Measurements from ENCODE around the gene PPFIA2.

Gene PPFIA2

DNA sequence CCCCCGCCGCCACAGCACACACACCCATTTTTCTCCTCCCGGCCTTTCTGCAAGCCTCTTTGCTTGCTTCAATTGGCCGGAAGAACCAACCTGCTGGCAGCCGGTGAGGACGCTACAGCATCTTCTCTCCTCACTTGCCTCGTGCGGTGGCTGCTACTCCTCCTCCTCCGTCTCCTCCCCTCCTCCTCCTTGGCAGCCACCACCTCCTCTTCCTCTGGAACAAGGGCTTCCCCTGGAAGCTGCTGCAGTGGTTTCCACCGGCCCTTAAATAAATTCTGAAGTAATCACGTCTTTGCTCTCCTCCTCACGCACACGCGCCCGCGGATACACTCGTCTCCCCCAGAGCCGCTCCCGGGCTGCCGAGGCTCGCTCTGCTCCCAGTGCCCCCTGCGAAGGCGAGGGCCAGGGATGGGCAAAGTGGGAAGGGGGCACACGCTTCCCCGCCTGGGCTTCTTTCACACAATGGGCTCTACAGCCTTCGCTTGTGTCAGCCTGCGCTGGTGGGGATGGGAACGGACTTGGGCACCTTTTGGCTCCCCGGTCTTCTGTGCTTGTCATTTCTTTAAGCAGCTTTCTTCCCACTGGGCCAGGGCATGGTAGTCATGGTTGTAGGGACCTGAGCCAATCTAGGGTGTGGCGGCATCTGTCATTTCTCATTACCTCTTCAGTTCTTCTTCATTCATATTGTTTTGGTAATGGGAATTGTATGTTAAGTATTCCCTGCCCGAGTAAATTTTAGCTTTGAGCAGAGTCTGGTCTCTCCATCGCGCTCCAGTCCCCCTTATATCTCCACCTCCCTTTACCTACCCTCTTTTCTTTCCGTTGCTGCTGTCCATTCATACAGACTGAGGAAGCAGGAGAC is at the start of gene PPFIA2:
TSS of gene PPFIA2 (minus strand) at position 161 of the 862 bp plus-strand sequence.
- DNase-seq = no peak

DNA sequence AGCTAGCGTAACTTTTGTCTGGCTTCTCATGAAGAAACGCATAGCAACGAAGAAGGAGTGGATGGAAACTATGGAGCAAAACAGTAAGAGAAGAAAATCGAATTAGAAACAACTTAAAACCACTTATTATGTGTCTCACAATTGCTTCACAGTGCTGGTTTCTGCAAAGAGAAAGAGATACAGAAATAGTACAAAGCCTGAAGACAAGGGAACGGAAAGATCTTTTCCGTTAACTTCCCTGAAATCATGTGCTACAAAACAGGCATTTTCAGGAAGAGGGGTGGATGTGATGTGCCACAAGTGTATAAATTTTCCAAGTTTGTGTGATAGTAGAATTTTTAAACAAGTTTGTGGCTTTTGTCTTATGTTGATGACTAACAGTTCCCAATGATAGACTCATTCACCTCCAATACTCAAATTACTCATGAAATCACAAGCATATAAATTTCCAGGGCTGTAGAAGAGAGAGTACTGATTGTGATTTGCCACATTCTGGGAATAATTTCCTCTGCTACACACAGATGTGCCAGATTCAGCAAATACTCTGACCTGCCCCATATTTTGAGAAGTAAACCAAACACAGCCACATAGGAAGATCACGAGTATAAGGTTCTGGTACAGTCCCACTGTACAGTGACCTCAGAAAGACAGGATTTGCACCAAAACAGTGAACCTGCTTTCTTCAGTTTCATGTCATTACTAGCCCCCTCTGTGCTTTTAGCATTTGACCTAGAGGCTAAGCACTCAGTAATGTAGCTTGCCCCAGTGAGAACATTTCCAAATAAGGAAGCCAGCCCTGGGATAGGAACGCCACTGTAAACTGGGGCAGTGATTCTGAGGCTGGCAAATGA is 41.4 kb upstream of the PPFIA2 start:
- DNase-seq = no peak

DNA sequence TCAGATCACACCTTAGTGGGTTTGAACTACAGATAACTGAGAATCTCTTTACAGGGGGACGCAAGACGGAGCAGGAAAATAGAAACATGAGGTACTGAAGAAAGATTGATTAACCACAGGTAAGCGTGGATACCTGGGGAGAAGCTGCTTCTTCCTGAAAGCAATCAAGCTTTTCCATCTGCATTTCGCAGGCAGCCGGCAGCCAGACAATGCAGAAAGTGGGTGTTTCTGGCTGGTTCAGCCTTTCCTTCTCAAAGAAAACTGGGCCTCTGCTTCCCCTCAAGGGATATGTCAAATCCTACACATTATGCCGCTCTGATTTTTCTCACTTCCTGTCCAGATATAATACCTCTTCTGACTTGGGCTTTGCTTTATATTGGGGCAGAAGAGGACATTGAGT is 39.1 kb upstream of the PPFIA2 start:
- DNase-seq = no peak

DNA sequence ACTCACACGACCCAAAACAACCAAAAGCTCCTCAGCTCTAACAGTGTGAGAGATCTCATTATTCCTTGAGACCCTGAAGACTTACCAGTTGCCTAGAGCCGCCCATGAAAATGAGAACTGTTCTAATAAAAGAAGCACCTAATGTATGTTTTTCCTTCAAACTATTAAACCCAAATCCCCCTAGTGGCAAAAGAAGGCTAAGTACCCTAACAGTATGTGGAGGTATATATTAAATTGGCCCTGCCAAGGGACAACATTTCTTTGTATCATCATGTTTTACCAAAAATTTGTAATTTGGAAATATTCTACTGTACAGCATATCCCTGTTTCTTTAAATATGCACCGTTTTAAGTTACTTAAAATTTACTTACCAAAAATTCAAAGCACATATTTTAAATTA is 38.0 kb upstream of the PPFIA2 start:
- peak; percentile 1 for DNase-seq

DNA sequence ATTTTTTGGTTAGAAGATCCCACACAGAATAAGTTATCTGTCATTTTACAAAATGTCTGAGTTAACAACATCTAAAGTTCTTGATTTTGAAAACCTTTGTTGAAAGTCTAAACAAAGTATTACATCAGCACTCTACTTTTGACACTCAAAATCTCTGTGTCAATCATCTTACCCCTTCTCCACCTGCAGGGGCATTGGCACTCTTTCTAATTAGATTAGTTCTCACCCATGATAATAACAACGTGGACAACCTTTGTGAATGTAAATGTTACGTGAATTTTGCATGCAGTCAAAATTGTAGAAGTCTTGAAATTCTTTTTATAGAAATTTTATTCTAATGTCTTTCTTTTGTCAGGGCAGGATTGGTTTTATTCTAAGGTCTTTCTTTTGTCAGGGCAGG is 33.5 kb upstream of the PPFIA2 start:
- no peak for DNase-seq

DNA sequence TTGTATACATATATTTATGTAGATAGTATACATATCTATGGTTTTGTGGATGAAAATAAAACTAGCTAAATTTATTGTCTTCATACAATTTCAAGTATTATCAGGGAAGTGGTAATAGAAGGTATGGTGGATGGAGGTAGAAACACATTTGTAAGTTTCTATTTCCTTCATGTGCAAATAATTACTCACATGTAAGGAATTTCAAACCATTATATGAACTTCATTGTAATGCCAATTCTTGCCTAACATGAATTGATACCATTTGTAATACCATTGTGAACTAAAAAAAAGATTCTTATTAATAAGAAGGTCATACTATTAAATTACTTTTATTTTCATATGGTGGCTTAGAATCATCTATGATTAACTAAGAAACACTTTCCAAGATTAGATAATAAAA is 20.1 kb upstream of the PPFIA2 start:
- no peak for DNase-seq

DNA sequence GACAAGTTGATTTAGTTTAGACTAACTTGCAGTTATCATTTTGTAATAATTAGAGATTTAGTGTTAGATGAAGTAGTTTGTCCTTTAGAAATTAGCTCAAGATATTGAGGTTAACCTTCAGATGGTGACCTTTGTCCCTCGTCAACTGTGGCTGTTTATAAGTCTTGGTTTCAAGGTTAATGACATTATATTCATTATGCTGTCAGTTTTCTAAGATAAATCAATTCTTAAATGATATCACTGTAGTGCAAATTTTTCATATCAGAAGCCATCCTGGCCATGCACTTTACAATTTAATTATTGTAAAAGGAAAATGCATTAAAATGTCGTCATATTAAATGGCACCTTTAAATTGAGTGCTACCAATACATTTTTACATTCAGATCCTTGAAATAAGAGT is 19.6 kb upstream of the PPFIA2 start:
- DNase-seq = no peak

DNA sequence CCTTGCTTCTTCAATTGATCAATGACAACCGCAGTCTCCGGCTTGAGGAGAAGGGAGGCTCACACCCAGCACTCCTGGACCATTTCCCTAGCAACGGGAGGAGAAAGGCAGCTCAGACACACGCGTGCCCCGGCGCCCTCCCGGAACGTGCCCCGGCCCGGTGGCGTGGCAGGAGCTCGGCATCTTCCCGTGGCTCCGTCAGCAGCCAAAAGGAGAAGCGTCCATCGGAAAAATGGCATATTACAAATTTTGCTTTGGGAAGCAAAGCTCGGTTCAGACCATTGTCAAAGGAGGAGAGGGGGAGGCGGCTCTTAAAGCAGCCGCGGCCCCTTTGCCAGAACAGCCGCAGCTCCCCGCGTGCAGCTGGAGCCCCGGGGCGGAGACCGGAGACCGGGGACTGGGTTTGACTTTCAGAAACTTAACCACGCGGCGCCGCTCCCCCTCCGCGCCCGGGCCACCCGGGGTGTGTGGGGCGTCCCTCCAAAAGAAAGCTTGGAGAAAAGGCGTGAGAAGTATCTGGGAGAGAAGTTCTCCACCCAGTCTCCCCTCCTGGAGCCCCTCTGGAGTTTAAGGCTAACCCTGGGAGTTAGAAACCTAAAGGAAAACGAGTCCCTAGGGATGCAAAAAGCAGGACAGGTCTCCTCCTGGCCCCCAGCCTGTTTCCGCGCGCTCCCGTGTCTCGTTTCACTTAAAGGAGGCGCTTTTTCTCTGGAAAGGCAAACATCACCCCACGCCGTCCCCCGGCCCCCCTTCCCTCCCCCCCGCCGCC is 545 bp downstream of the PPFIA2 start:
- peak; percentile 2 for DNase-seq

DNA sequence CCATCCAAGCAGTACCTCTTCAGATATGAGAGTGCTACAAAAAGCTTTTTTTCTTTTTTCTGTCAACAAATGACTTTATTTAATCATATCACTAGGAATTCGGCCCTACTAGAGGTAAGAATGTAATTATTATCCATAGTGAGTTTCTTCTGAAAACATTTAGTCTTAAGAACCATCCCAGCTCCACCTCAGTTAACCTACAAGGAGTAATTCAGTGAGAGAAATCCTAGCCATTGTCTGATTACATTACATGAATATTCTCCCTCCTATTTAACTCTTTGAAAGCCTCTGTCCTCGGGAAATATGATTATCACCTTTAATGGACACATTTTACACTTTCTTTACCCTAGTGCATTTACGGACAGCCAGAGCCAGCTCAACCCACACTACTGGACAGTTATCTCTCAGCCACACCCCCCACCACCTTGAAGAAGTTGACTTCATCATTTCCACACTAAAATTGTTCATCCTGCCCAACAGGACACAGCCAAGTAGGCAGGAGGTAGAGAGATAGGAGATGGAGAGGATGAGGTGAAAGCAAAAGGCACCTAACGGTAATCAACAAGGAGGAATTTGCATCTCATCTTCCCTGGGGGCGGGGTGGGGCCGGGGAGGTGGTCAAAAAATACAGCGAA is 1.3 kb downstream of the PPFIA2 start:
- no peak for DNase-seq

DNA sequence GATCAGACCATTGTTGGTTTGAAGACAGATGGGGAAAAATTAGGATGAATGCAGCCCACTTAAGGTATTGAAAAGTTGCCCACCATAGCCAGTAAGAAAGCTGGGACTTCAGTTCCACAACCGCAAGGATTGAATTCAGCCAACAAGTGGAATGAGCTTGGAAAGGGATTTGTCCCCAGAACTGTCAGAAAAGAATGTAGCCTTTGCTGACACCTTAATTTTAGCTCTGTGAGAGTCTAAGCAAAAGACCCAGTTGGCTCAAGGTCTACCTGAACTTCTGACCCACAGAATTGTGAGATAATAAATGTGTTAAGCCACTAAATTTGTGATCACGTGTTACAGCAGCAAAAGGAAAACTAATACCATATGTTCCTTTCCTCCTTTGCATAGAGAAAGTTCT is 29.4 kb downstream of the PPFIA2 start:
- no peak for DNase-seq

DNA sequence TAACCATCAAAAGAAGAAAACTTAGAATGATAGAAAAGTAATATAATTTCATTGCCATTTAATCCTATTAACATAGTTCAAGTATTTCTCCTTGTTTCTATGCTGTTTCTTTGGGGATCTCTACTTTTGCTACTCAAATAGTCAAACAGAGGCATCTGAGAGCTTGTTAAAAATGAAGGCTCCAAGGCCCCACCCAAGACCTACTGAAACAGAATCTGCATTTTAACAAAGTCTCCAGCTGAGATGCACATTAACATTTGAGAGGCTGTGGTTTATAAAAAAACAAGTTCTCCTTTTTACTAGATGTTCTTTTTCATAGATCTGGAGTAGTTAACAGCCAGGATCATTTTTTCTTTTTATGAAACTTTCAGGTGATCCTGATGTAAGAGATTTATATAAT is 31.8 kb downstream of the PPFIA2 start:
- no peak for DNase-seq

DNA sequence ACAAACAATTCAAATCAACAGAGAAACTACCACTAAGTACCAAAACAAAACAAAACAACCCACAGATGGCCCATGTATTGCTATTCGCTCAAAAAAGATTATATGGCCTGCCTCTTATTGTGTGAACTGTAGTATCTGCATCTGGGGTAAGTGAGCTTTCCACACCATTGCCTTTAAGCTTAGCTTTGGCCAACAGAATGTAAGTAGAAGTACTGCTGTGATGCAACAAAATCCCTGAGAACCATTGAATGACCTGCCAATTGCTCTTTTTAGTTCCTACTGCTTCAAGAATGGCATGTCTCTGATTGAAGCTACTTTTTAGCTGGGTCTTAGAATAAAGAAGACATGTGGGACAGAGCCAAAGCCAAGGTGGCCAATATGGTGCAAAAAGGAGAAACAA is 32.5 kb downstream of the PPFIA2 start:
- no peak for DNase-seq

DNA sequence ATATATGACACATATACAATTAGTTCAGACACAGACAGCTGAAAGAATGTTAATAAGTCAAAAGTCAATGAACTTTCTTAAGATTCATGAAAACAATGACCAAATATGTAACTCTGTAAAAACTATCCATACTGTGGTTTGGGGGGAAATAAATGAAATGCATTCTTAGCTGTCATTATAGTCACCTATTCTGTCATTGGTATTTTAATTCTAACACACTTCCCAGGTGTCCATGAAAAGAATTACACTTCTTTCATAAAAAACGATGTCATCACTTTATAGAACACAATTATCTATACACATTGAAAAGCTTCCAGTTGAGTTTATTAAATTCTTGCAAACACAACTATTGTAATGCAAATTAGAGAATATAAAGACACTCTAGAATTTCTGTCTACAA is 35.8 kb downstream of the PPFIA2 start:
- no peak for DNase-seq

DNA sequence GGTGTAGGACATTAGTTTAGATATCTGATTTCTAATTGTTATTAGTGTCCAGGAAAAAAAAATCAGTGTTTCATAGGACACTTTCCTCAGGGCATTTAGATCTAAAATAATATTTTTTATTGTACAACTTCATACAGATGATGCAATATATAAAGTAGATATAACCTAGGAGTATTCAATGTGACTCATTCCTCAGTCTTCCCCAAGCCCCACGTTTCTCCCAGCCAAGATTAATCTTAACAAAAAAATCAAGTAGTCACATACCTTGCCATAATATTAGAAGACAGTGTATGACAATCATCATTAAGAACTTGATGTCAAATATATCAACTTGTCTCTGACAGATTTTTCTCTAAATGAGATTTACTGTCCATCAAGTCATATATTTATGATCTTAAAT is 37.1 kb downstream of the PPFIA2 start:
- DNase-seq = no peak

DNA sequence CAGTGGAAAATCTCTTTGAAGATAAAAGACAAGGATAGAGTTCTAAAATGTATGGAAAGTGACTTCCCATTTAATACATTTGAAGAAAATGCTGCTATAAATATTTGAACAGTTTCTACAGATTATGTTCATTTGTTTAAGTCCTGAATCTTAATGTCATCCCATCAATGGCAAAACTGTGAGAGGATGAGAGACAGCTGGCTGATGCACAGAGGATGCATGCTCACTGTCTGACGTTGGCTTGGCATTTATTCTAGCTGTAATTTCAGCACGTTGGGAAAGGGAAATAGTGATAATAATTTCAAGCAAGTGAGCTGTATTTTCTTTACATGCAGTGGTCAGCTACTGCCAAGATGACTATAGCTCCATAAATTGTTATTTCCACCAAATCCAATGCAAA is 40.5 kb downstream of the PPFIA2 start:
- DNase-seq = no peak

DNA sequence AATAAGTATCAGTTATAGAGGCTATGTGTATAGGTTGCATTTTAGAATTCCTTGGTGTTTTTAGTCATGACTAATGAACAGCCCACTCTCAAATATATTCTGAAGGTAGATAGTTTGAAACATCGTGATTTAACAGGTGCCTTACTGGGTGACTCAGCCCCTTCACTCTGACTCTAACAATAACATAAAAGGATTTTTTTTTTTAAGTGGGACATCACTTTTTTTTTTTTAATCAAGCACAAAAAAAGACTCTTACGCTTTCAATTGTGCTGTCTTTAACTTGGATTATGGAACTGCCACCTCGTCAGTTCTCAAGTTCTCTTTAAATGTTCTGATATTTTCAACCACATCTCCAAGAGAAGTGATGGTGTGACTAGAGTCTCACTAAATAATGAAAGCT is 46.6 kb downstream of the PPFIA2 start:
- no peak for DNase-seq

DNA sequence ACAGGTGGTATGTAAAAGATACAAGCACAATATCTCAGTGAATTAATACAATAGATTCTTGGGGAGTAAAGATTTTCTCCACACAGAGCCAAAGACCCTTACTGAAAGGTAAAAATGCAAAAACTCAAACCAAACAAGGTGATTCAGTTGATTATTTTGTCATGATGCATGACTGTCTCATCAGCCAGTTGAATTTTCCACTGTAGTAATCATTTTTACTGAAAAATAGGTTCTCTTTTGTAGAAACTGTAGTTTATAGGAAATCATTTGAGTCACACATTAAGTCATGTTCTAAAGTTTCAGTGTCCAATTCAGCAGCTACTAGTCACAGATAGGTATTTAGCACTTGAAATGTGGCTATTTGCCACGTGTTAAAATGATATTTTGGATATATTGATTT is 53.6 kb downstream of the PPFIA2 start:
- no peak for DNase-seq

DNA sequence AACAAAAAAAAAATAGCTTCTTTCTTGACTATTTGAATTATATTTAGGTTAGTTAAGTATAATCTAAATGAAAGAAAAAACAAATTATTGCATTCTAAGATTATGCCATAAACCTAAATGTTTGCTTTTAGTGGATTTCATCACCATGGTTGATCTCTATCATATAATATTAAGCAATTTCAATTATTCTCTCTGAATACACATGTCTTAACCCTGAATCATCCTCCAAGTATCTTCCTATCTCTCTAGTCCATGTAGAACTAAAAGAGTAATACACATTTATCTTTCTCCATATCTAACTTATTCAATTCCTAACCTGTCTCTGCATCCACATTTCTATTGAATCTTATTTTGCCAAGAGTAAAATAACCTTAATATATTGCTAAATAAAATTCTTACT is 59.6 kb downstream of the PPFIA2 start:
- DNase-seq = no peak

DNA sequence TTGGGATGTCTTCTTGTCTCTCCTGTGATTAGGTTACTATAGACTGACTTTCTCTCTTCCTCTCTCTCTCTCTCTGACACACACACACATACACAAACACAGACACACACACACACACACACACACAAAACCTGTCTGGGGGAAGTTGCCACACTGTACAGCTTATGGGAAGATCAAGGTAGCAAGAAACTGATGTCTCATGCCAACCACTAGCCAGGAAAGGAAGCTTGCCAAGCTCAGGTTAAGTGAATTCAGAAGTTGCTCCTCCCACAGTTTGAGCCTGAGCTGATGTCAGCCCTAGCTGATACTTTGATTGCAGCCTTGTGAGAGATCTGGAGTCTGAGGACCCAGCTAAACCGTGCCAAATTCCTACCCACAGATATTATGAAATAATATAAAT is 67.1 kb downstream of the PPFIA2 start:
- DNase-seq = no peak

DNA sequence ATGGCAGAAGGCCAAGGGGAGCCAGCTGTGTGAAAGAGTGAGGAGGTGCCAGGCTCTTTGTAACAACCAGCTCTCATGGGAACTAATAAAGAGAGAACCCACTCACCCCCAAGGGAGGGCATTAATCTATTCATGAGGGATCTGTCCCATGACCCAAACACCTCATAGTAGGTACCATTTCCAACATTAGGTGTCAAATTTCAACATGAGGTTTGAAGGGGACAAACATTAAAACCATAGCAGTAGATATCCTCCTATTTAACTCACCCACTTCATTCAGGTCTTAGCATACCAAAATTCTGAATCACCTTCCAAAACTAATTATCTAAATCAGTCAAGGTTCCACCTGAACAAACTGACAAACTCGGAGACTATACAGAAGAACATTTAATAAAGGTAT is 75.3 kb downstream of the PPFIA2 start:
- DNase-seq = no peak

DNA sequence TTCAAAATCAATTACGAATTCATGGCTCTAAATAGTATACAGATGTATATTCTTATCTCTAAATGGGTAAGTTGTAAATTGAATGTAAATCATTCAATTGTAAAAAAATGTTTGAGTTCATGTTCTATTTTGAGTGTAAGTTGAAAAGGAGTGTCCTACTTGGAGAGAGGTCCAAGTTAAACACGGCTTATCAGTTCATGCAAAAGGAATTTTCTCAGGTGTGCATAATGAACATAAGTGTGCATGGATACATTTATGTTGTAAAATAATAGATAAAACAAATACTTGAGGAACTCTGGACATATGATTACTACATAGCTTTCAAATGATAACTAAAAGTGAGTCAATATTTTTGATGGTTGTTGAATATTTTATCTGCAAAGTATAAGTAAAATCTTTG is 79.5 kb downstream of the PPFIA2 start:
- DNase-seq = no peak

DNA sequence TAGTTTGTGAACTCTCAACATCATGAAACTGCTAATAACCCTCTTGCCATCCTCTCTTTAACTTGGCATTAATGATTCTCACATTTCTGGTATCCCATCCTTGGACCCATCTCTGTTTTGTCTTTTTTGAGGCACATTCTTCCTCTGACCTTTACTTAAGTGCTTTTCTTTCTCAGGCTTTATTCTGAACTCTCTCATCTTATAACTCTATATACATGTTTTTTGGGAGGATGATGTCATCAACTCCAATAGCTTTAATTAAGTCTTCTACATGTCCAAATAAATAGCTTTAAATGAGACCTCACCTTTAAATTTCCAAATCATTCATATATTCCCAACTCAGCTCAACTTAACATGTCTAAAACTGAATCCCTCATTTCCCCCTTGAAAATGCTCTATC is 88.4 kb downstream of the PPFIA2 start:
- DNase-seq = no peak

DNA sequence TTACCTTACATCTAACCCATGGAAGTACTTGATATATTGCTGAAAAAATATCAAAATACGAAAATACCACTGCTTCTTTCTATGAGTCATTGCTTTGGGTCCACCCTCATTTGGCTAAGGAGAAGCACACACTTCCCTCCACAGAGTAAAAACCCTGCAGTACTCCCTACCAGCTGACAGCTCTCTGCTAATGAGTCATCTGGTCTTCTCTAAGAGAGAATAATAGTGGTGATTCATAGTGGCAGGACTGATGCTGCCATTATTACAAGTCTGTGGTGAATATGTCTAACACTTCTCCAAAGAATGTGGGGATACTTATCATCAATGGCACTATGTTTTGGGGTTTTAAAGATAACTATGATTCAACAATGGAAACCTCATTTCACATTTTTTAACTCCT is 90.7 kb downstream of the PPFIA2 start:
- peak; percentile 50 for DNase-seq

All from EL (cell line).